Measurements from ENCODE around the gene PANK3.
"Not testable (repeated sequence)": the region's sequence is repeated elsewhere in the genome, so short reads cannot be mapped to it uniquely, and the experiment has no call there.

PANK3 gene

GRCh38 chr5:168596927-168597326 is 17.8 kb upstream of the PANK3 start:
- no peak overlapping the region for H3K4me3 ChIP-seq (ENCODE audit: insufficient read depth, low read depth, low read length)
- no peaks in the 10 kb centered on the region for H3K27me3 ChIP-seq (ENCODE audit: control insufficient read depth, insufficient read depth, low read length, poor library complexity, severe bottlenecking)
- H3K27ac ChIP-seq (ENCODE audit: insufficient read depth, low read depth, low read length, poor library complexity, severe bottlenecking): no peak overlapping the region
- WGBS, 2 experiments: 83 to 87% methylated on average over 2 of the region's 2 CpGs
- no peaks in the 10 kb centered on the region for H3K4me1 ChIP-seq (ENCODE audit: control insufficient read depth, insufficient read depth, low read length)
- no peaks in the 10 kb centered on the region for H3K36me3 ChIP-seq (ENCODE audit: control insufficient read depth, insufficient read depth, low read length)
- no peaks in the 10 kb centered on the region for H3K9me3 ChIP-seq (ENCODE audit: control insufficient read depth, low read length)

- 90 to 91% methylated on average over 1 of the region's 1 CpG for WGBS, 2 experiments
- H3K9me3 ChIP-seq (ENCODE audit: control insufficient read depth, low read length); H3K36me3 ChIP-seq (ENCODE audit: control insufficient read depth, insufficient read depth, low read length): not testable (repeated sequence)
Observed at GRCh38 chr5:168596122-168596521, 17.0 kb upstream of the PANK3 start.

GRCh38 chr5:168592014-168592368 is 12.8 kb upstream of the PANK3 start:
- Histone ChIP-seq H3K4me1 (ENCODE audit: control insufficient read depth, insufficient read depth, low read length) (no peaks in the 10 kb centered on the region), H3K4me3 (ENCODE audit: insufficient read depth, low read depth, low read length) (no peak overlapping the region), H3K36me3 (ENCODE audit: control insufficient read depth, insufficient read depth, low read length) (no peaks in the 10 kb centered on the region), H3K27me3 (ENCODE audit: control insufficient read depth, insufficient read depth, low read length, poor library complexity, severe bottlenecking) (no peaks in the 10 kb centered on the region), H3K27ac (ENCODE audit: insufficient read depth, low read depth, low read length, poor library complexity, severe bottlenecking) (no peak overlapping the region), H3K9me3 (ENCODE audit: control insufficient read depth, low read length) (no peaks in the 10 kb centered on the region)
- 87 to 93% methylated on average over 1 of the region's 1 CpG for WGBS, 2 experiments

More at GRCh38 chr5:168596122-168596521, 17.0 kb upstream of the PANK3 start:
- not testable (repeated sequence) for H3K4me1 ChIP-seq (ENCODE audit: control insufficient read depth, insufficient read depth, low read length); H3K27me3 ChIP-seq (ENCODE audit: control insufficient read depth, insufficient read depth, low read length, poor library complexity, severe bottlenecking); H3K27ac ChIP-seq (ENCODE audit: insufficient read depth, low read depth, low read length, poor library complexity, severe bottlenecking); H3K4me3 ChIP-seq (ENCODE audit: insufficient read depth, low read depth, low read length)

- Histone ChIP-seq H3K4me3 (ENCODE audit: insufficient read depth, low read depth, low read length) (no peak overlapping the region), H3K4me1 (ENCODE audit: control insufficient read depth, insufficient read depth, low read length) (no peaks in the 10 kb centered on the region), H3K27me3 (ENCODE audit: control insufficient read depth, insufficient read depth, low read length, poor library complexity, severe bottlenecking) (no peaks in the 10 kb centered on the region), H3K9me3 (ENCODE audit: control insufficient read depth, low read length) (no peaks in the 10 kb centered on the region), H3K27ac (ENCODE audit: insufficient read depth, low read depth, low read length, poor library complexity, severe bottlenecking) (no peak overlapping the region), H3K36me3 (ENCODE audit: control insufficient read depth, insufficient read depth, low read length) (no peaks in the 10 kb centered on the region)
- WGBS, 2 experiments: 88 to 91% methylated on average over 2 of the region's 2 CpGs
Observed at GRCh38 chr5:168591302-168592013, 12.3 kb upstream of the PANK3 start.

GRCh38 chr5:168590666-168591065 is 11.5 kb upstream of the PANK3 start:
- Histone ChIP-seq H3K27ac (ENCODE audit: insufficient read depth, low read depth, low read length, poor library complexity, severe bottlenecking) (no peak overlapping the region), H3K27me3 (ENCODE audit: control insufficient read depth, insufficient read depth, low read length, poor library complexity, severe bottlenecking) (no peaks in the 10 kb centered on the region), H3K4me3 (ENCODE audit: insufficient read depth, low read depth, low read length) (no peak overlapping the region), H3K36me3 (ENCODE audit: control insufficient read depth, insufficient read depth, low read length) (no peaks in the 10 kb centered on the region), H3K9me3 (ENCODE audit: control insufficient read depth, low read length) (no peaks in the 10 kb centered on the region), H3K4me1 (ENCODE audit: control insufficient read depth, insufficient read depth, low read length) (no peaks in the 10 kb centered on the region)
- 92 to 96% methylated on average over 3 of the region's 3 CpGs for WGBS, 2 experiments

GRCh38 chr5:168587987-168588386 is 8.8 kb upstream of the PANK3 start:
- Histone ChIP-seq H3K9me3 (ENCODE audit: control insufficient read depth, low read length) (no peaks in the 10 kb centered on the region), H3K27me3 (ENCODE audit: control insufficient read depth, insufficient read depth, low read length, poor library complexity, severe bottlenecking) (no peaks in the 10 kb centered on the region), H3K4me1 (ENCODE audit: control insufficient read depth, insufficient read depth, low read length) (no peaks in the 10 kb centered on the region), H3K27ac (ENCODE audit: insufficient read depth, low read depth, low read length, poor library complexity, severe bottlenecking) (no peak overlapping the region), H3K4me3 (ENCODE audit: insufficient read depth, low read depth, low read length) (no peak overlapping the region), H3K36me3 (ENCODE audit: control insufficient read depth, insufficient read depth, low read length) (no peaks in the 10 kb centered on the region)
- 93 to 95% methylated on average over 5 of the region's 5 CpGs for WGBS, 2 experiments

GRCh38 chr5:168585119-168585856 is 6.1 kb upstream of the PANK3 start:
- H3K4me3 ChIP-seq (ENCODE audit: insufficient read depth, low read depth, low read length): no peak overlapping the region
- no peak overlapping the region for H3K27ac ChIP-seq (ENCODE audit: insufficient read depth, low read depth, low read length, poor library complexity, severe bottlenecking)
- WGBS, 2 experiments: 91 to 93% methylated on average over 5 of the region's 5 CpGs
- H3K36me3 ChIP-seq (ENCODE audit: control insufficient read depth, insufficient read depth, low read length): no peaks in the 10 kb centered on the region
- peaks cover 4% of the 10 kb centered on the region for H3K4me1 ChIP-seq (ENCODE audit: control insufficient read depth, insufficient read depth, low read length)
- H3K27me3 ChIP-seq (ENCODE audit: control insufficient read depth, insufficient read depth, low read length, poor library complexity, severe bottlenecking): no peaks in the 10 kb centered on the region
- no peaks in the 10 kb centered on the region for H3K9me3 ChIP-seq (ENCODE audit: control insufficient read depth, low read length)

GRCh38 chr5:168583742-168584482 is 4.7 kb upstream of the PANK3 start:
- Histone ChIP-seq H3K27me3 (ENCODE audit: control insufficient read depth, insufficient read depth, low read length, poor library complexity, severe bottlenecking) (no peaks in the 10 kb centered on the region), H3K4me3 (ENCODE audit: insufficient read depth, low read depth, low read length) (no peak overlapping the region), H3K4me1 (ENCODE audit: control insufficient read depth, insufficient read depth, low read length) (peaks cover 8% of the 10 kb centered on the region), H3K9me3 (ENCODE audit: control insufficient read depth, low read length) (no peaks in the 10 kb centered on the region), H3K27ac (ENCODE audit: insufficient read depth, low read depth, low read length, poor library complexity, severe bottlenecking) (no peak overlapping the region), H3K36me3 (ENCODE audit: control insufficient read depth, insufficient read depth, low read length) (no peaks in the 10 kb centered on the region)
- 88 to 90% methylated on average over 2 of the region's 2 CpGs for WGBS, 2 experiments

- not testable (repeated sequence) for H3K4me3 ChIP-seq (ENCODE audit: insufficient read depth, low read depth, low read length); H3K36me3 ChIP-seq (ENCODE audit: control insufficient read depth, insufficient read depth, low read length); H3K27me3 ChIP-seq (ENCODE audit: control insufficient read depth, insufficient read depth, low read length, poor library complexity, severe bottlenecking); H3K9me3 ChIP-seq (ENCODE audit: control insufficient read depth, low read length); H3K27ac ChIP-seq (ENCODE audit: insufficient read depth, low read depth, low read length, poor library complexity, severe bottlenecking)
- peaks cover 15% of the 10 kb centered on the region for H3K4me1 ChIP-seq (ENCODE audit: control insufficient read depth, insufficient read depth, low read length)
- 91 to 97% methylated on average over 7 of the region's 7 CpGs for WGBS, 2 experiments
Observed at GRCh38 chr5:168580814-168581469, 1.8 kb upstream of the PANK3 start.

GRCh38 chr5:168580227-168580508 is 1.0 kb upstream of the PANK3 start:
- Histone ChIP-seq H3K9me3 (ENCODE audit: control insufficient read depth, low read length) (no peaks in the 10 kb centered on the region), H3K27ac (ENCODE audit: insufficient read depth, low read depth, low read length, poor library complexity, severe bottlenecking) (peak overlapping the region; percentile 58), H3K4me1 (ENCODE audit: control insufficient read depth, insufficient read depth, low read length) (peaks cover 15% of the 10 kb centered on the region), H3K27me3 (ENCODE audit: control insufficient read depth, insufficient read depth, low read length, poor library complexity, severe bottlenecking) (no peaks in the 10 kb centered on the region), H3K4me3 (ENCODE audit: insufficient read depth, low read depth, low read length) (peak overlapping the region; percentile 86), H3K36me3 (ENCODE audit: control insufficient read depth, insufficient read depth, low read length) (peaks cover 2% of the 10 kb centered on the region)
- WGBS, 2 experiments: 55 to 65% methylated on average over 3 of the region's 3 CpGs

Measured in ectodermal cell (in vitro differentiated cells).